ENCODE data around the gene TFF3.

TFF3 gene

DNA sequence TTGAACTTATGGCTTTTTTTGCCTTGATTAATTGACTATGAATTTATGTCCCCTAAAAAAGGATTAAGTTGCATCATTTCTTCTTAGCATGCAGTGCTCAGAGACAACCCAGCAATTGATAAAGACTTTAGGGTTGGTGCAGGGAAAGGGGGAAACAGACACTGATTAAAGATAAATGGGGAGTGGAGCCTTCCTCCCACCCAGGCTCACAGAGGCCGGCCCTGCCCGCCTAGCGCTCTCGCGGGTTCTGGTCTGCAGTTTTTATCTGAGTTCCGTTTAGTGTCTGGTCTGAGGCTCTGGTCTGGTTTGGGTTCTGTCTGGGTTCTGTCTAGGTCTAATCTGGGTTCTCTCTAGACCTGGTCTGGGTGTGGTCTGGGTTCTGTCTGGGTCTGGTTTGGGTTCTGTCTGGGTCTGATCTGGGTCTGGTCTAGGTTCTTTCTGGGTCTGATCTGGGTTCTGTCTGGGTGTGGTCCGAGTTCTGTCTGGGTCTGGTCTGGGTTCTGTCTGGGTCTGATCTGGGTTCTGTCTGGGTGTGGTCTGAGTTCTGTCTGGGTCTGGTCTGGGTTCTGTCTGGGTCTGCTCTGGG is 48.1 kb downstream of the TFF3 start:
- DNase-seq (ENCODE audit: low spot score), result no peak

- DNase-seq (ENCODE audit: low spot score), result no peak
Measured at GRCh38 chr21:42265231-42265812, 49.9 kb downstream of the TFF3 start.

DNA sequence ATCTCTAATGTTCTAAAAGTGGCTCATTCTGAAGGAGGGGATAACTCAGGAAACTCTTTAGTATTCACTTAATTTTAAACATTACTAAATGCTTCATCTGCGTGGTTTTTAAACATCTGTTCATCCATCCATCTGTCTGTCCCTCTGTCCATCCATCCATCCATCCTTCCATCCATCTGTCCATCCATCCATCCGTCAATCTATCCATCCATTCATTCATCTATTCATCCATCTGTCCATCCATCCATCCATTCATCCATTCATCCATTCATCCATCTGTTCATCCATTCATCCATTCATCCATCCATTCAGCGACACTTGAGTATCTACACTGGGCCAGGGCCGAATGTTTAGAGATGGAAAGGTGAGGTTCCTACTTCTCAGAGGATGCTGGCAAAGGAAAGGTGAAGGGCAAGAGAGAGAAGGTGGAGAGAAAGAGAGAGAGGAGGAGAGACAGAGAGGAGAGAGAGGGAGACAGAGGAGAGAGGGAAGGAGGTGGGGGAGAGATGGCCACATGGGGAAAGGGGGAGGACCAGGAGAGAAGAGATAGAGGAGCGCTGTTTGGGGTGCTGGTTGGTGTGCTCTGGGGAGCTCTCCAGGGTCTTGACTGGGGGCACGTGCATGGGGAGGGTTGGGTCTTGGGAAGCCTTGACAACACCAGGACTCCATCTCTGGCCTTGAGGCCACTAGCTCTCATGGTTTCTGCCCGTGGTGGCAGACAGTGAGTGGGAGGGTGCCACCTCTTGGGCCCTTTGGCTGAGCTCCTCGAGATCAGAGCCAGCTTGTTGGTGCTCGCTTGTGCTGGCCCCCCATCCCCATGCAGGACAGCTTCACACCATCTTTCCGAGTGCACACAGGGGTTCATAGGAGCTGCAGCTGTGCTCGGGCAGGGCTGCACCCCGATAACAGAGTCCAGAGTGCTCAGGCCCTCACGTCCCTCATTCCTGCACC is 50.7 kb downstream of the TFF3 start:
- DNase-seq (ENCODE audit: low spot score), result no peak

DNA sequence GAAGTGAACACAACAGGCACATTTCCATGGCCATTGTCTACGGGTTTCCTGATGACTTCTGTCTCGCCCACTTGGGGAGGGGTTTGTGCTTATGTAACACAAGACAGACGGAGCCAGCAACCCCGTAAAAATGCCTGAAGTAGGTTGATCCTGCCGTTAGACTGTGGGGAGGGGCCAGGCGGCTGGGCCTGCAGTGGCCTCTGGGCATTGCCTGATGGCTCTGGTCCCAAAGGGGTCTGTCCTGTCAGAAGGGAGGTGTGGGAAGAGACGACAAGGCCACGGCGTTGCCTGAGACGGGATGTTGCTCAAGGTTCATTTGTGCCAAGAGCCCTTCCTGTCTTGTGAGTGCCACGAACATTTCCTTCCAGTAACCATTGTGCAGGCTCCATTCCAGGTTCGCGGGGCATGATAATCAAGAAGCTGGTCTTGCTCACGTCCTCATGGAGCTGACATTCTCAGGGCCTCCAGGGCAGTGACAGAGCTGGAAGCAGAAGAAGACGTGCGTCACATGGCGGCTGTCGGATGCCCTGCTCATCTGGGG is 51.5 kb downstream of the TFF3 start:
- DNase-seq (ENCODE audit: low spot score), result no peak

- no peak for DNase-seq (ENCODE audit: low spot score)
Measured at GRCh38 chr21:42262831-42263231, 52.4 kb downstream of the TFF3 start.

- no peak for DNase-seq (ENCODE audit: low spot score)
Measured at GRCh38 chr21:42261829-42262200, 53.4 kb downstream of the TFF3 start.
